ENCODE results near the gene RAX.

GRCh38 chr18:59231114-59231513 is 42.1 kb downstream of the RAX start:
- TF ChIP-seq CTCF (conservative IDR thresholded peaks at IDR 0.05; ENCODE audit: low read depth, low read length) (no peak), EZH2 (IDR thresholded peaks at IDR 0.05; ENCODE audit: borderline replicate concordance, low read depth, low read length, poor library complexity, severe bottlenecking) (no peak)

Data from A673 (cell line).